ENCODE results near the gene CENPH. TPM values are rescaled to one million over a fixed set of nuclear protein-coding genes. Genes with fewer than 3 reads are reported as not detected.
A peak's percentile ranks its signal among the peaks of the same experiment; 100 is the strongest.

Gene CENPH
- total and polyA plus RNA-seq, 2 donors (not counting 1 experiment from before 2014, with no cell fraction given), result 2.8 to 11.9 TPM

GRCh38 chr5:69217548-69218526, 28.5 kb downstream of the CENPH start:
- TF ChIP-seq CTCF (IDR thresholded peaks at IDR 0.05), result no peak
- no peak for TF ChIP-seq EZH2 (IDR thresholded peaks at IDR 0.05; ENCODE audit: borderline replicate concordance, insufficient read depth, low read depth, low read length, poor library complexity, severe bottlenecking)
- DNase-seq (peak; percentile 95), ATAC-seq (ENCODE audit: low read depth) (peak; percentile 90)
- no peaks in the 10 kb centered on the region for H3K27me3 Mint-ChIP-seq
- peak overlapping the region; percentile 98 for H3K27ac Mint-ChIP-seq
- Histone ChIP-seq H3K79me2 (ENCODE audit: control insufficient read depth, insufficient read depth, low read length) (peaks cover 39% of the 10 kb centered on the region), H3K9me3 (ENCODE audit: control extremely low read depth in 1 of 3, control insufficient read depth in 2 of 3, insufficient read depth in 1 of 3, low read length in 2 of 3) (no peaks in the 10 kb centered on the region), H3K36me3 (replicated peaks in 1 of 2; ENCODE audit: control extremely low read depth in 1 of 2, control insufficient read depth in 1 of 2, extremely low read depth in 1 of 2, insufficient read depth in 2 of 2, low read length in 1 of 2) (peaks cover 0 to 3% of the 10 kb centered on the region in 2 experiments), H4K20me1 (ENCODE audit: control insufficient read depth, insufficient read depth, low read length, poor library complexity, severe bottlenecking) (peaks cover 15% of the 10 kb centered on the region), H3K27ac (ENCODE audit: low read length in 2 of 2) (peak overlapping the region; percentile 93 to 94), H3K4me1 (ENCODE audit: control insufficient read depth in 2 of 2, insufficient read depth in 2 of 2, low read length in 2 of 2) (peaks cover 8 to 17% of the 10 kb centered on the region in 2 donors), H3K4me2 (replicated peaks; ENCODE audit: low read depth, low read length, poor library complexity, severe bottlenecking) (peak overlapping the region; percentile 85), H2AFZ (ENCODE audit: insufficient read depth, low read depth, low read length, poor library complexity, severe bottlenecking) (peak overlapping the region; percentile 99), H3K27me3 (replicated peaks in 1 of 4; ENCODE audit: control extremely low read depth in 1 of 4, control insufficient read depth in 3 of 4, insufficient read depth in 4 of 4, low read length in 3 of 4) (no peaks in the 10 kb centered on the region), H3K9ac (ENCODE audit: low read length) (peak overlapping the region; percentile 95), H3K4me3 (ENCODE audit: control extremely low read depth in 1 of 5, extremely low read depth in 1 of 5, insufficient read depth in 1 of 5, low read depth in 2 of 5, low read length in 4 of 5) (peak overlapping the region; percentile 85 to 100 (median 97))
- intact Hi-C loops (cut with micrococcal nuclease), result loop anchor here (1.0 to 5.0 kb wide), 6 partner anchors 16 to 151 kb away; partner anchors contain the start of genes AK6, CCDC125, CCNB1 and CDK7
- ChIA-PET POLR2A (interaction anchor here (0.6 to 1.4 kb wide), 4 partner anchors 17 to 152 kb away, joined by 3 to 5 read pairs (median 4); partner anchors contain the start of genes CCNB1, CDK7, CENPH and RAD17), CTCF (interaction anchor here (1.0 to 2.5 kb wide), 2 partner anchors 17 to 124 kb away, joined by 4 to 11 read pairs; partner anchors contain the start of genes CDK7 and SLC30A5)
- H3K4me3 Mint-ChIP-seq, result peak overlapping the region; percentile 99
- no peaks in the 10 kb centered on the region for H3K9me3 Mint-ChIP-seq (ENCODE audit: insufficient read depth)
- WGBS (ENCODE audit: insufficient coverage), result under 1% methylated on average over 70 of the region's 73 CpGs
- H3K4me1 Mint-ChIP-seq, result peaks cover 20% of the 10 kb centered on the region

Data from B cell (primary cell).